ENCODE data around the gene MATR3. TPM values are rescaled to one million over a fixed set of nuclear protein-coding genes. Genes with fewer than 3 reads are reported as not detected.
A peak's percentile ranks its signal among the peaks of the same experiment; 100 is the strongest.

The MATR3 gene
- total and polyA plus RNA-seq, 8 donors: 171 to 638 (median 534) TPM

GRCh38 chr5:139262059-139262741, 31.3 kb upstream of the MATR3 start:
- no peaks in the 10 kb centered on the region for H3K27me3 ChIP-seq
- no peaks in the 10 kb centered on the region for H3K36me3 ChIP-seq
- H3K9me3 ChIP-seq: no peaks in the 10 kb centered on the region
- H3K4me3 ChIP-seq: no peak overlapping the region
- ATAC-seq (no peak), DNase-seq (no peak)
- no peak overlapping the region for H3K27ac ChIP-seq
- intact Hi-C loops (cut with DNase I): no loop called here
- no peak for TF ChIP-seq CTCF (IDR thresholded peaks at IDR 0.05)
- H3K4me1 ChIP-seq: no peaks in the 10 kb centered on the region

- H3K4me1 ChIP-seq: no peaks in the 10 kb centered on the region
- H3K9me3 ChIP-seq: no peaks in the 10 kb centered on the region
- no peak overlapping the region for H3K27ac ChIP-seq
- DNase-seq: peak; percentile 79 to 90 (median 86)
- H3K4me3 ChIP-seq: no peak overlapping the region
- peak; percentile 100 for ATAC-seq
- H3K27me3 ChIP-seq: no peaks in the 10 kb centered on the region
- TF ChIP-seq CTCF (IDR thresholded peaks at IDR 0.05): peak; percentile 78 to 84
- intact Hi-C loops (cut with DNase I): no loop called here
- no peaks in the 10 kb centered on the region for H3K36me3 ChIP-seq
Measured at GRCh38 chr5:139262742-139263445, 30.6 kb upstream of the MATR3 start.

- no peak for TF ChIP-seq CTCF (IDR thresholded peaks at IDR 0.05)
- Histone ChIP-seq H3K4me1 (no peaks in the 10 kb centered on the region), H3K27ac (no peak overlapping the region), H3K27me3 (no peaks in the 10 kb centered on the region), H3K4me3 (no peak overlapping the region), H3K9me3 (no peaks in the 10 kb centered on the region), H3K36me3 (no peaks in the 10 kb centered on the region)
- intact Hi-C loops (cut with DNase I): no loop called here
- DNase-seq (no peak), ATAC-seq (no peak)
Measured at GRCh38 chr5:139263536-139263935, 30.0 kb upstream of the MATR3 start.

GRCh38 chr5:139263946-139264345, 29.6 kb upstream of the MATR3 start:
- H3K27me3 ChIP-seq: no peaks in the 10 kb centered on the region
- TF ChIP-seq CTCF (IDR thresholded peaks at IDR 0.05): no peak
- DNase-seq: no peak
- intact Hi-C loops (cut with DNase I): no loop called here
- no peaks in the 10 kb centered on the region for H3K36me3 ChIP-seq
- H3K27ac ChIP-seq: no peak overlapping the region
- ATAC-seq: no peak
- H3K9me3 ChIP-seq: no peaks in the 10 kb centered on the region
- H3K4me3 ChIP-seq: no peak overlapping the region
- H3K4me1 ChIP-seq: peaks cover 0 to 3% of the 10 kb centered on the region in 2 donors

- ATAC-seq (no peak), DNase-seq (no peak)
- Histone ChIP-seq H3K4me3 (no peak overlapping the region), H3K9me3 (no peaks in the 10 kb centered on the region), H3K36me3 (no peaks in the 10 kb centered on the region), H3K4me1 (peaks cover 0 to 4% of the 10 kb centered on the region in 2 donors), H3K27me3 (no peaks in the 10 kb centered on the region), H3K27ac (no peak overlapping the region)
- intact Hi-C loops (cut with DNase I): no loop called here
- TF ChIP-seq CTCF (IDR thresholded peaks at IDR 0.05): no peak
Measured at GRCh38 chr5:139265001-139265400, 28.5 kb upstream of the MATR3 start.
